K562 (cell line): ENCODE data around the gene NCKIPSD. TPM values are rescaled to one million over a fixed set of nuclear protein-coding genes. Genes with fewer than 3 reads are reported as not detected.

ENCODE experiments used
- ASH1L ChIP-seq: fragments of 450-650 bp; IDR thresholded peaks from 2 replicates; pipeline ENCODE4 v1.6.1; 2018; ENCODE audit warnings: borderline replicate concordance, mild to moderate bottlenecking, low read depth; ENCODE audit not compliant: partially characterized antibody
- ATF4 ChIP-seq: fragments of 450-650 bp; formaldehyde crosslinking; IDR thresholded peaks from 2 replicates; pipeline ENCODE4 v1.4.0; 2022; ENCODE audit warnings: mild to moderate bottlenecking, moderate library complexity
- FOS ChIP-seq: IDR thresholded peaks from 3 replicates; pipeline ENCODE4 v1.6.1; 2011; ENCODE audit not compliant: insufficient read length; ENCODE audit errors: extremely low read depth
- IRF1 ChIP-seq: sonication (generic); formaldehyde crosslinking; IDR thresholded peaks from 2 replicates; pipeline ENCODE4 v1.8.0; 2022; ENCODE audit warnings: missing genetic modification reagents, mild to moderate bottlenecking, borderline replicate concordance
- MAZ ChIP-seq, 2 experiments: fragments of 450-650 bp in 1 of 2; sonication (generic) in 1 of 2; formaldehyde crosslinking; IDR thresholded peaks in 1 of 2; conservative IDR thresholded peaks in 1 of 2; 2 replicates each; pipeline versions ENCODE4 v1.4.0 to v1.5.0; 2020; ENCODE audit warnings: mild to moderate bottlenecking in 1 of 2, missing genetic modification reagents in 1 of 2
- MLLT1 ChIP-seq, 2 experiments: fragments of 450-650 bp; IDR thresholded peaks; 2 replicates each; pipeline ENCODE4 v1.6.1; 2016
- NR2C1 ChIP-seq, 2 experiments: fragments of 450-650 bp; IDR thresholded peaks; 2 replicates each; pipeline ENCODE4 v1.6.1; 2017; ENCODE audit warnings: mild to moderate bottlenecking in 2 of 2, antibody characterized with exemption in 1 of 2, inconsistent platforms in 1 of 2, missing compliant biosample characterization in 1 of 2, missing genetic modification characterization in 1 of 2
- POLR2G ChIP-seq: fragments of 200-400 bp; formaldehyde crosslinking; IDR thresholded peaks from 2 replicates; pipeline ENCODE4 v1.6.1; 2017; ENCODE audit warnings: low read depth, mild to moderate bottlenecking, antibody characterized with exemption, low read length, moderate library complexity
- POLR2H ChIP-seq: IDR thresholded peaks from 2 replicates; pipeline ENCODE4 v1.6.1; 2016; ENCODE audit warnings: missing genetic modification characterization, low read depth, mild to moderate bottlenecking, control low read depth, missing compliant biosample characterization, moderate library complexity
- PRMT5 ChIP-seq: sonication (generic); formaldehyde crosslinking; IDR thresholded peaks from 2 replicates; pipeline ENCODE4 v1.5.0; 2020; ENCODE audit warnings: missing genetic modification reagents
- RNF2 ChIP-seq: sonication (generic); IDR thresholded peaks from 2 replicates; pipeline ENCODE4 v1.6.1; 2016
- SIN3A ChIP-seq, 2 experiments: fragments of 150-350 bp in 1 of 2; IDR thresholded peaks; 2 replicates each; pipeline ENCODE4 v1.6.1; 2011 to 2016; ENCODE audit warnings: borderline replicate concordance in 2 of 2, low read depth in 2 of 2, low read length in 2 of 2, mild to moderate bottlenecking in 2 of 2, moderate library complexity in 2 of 2; ENCODE audit not compliant: control insufficient read depth in 1 of 2
- THAP7 ChIP-seq: fragments of 250-450 bp; sonication (Bioruptor Pico); IDR thresholded peaks from 2 replicates; pipeline ENCODE4 v1.5.0; 2021
- ZNF23 ChIP-seq: fragments of 250-450 bp; sonication (Bioruptor Pico); IDR thresholded peaks from 2 replicates; pipeline ENCODE4 v1.4.0; 2020; ENCODE audit warnings: mild to moderate bottlenecking
- ZNF395 ChIP-seq: fragments of 200-800 bp; sonication (Bioruptor generic); IDR thresholded peaks from 2 replicates; pipeline ENCODE4 v1.6.1; 2017; ENCODE audit warnings: missing genetic modification characterization, missing compliant biosample characterization
- ZNF41 ChIP-seq: fragments of 250-450 bp; sonication (Bioruptor Pico); conservative IDR thresholded peaks from 2 replicates; pipeline ENCODE4 v1.4.0; 2020; ENCODE audit warnings: mild to moderate bottlenecking
- ZNF639 ChIP-seq, 2 experiments: fragments of 200-800 bp in 1 of 2; sonication (Bioruptor generic) in 1 of 2; sonication (generic) in 1 of 2; formaldehyde crosslinking in 1 of 2; IDR thresholded peaks in 1 of 2; conservative IDR thresholded peaks in 1 of 2; 2 replicates each; pipeline versions ENCODE4 v1.5.0 to v1.6.1; 2016 to 2020; ENCODE audit warnings: missing compliant biosample characterization in 1 of 2, missing genetic modification characterization in 1 of 2, missing genetic modification reagents in 1 of 2
- ZNF766 ChIP-seq: fragments of 200-800 bp; sonication (Bioruptor generic); conservative IDR thresholded peaks from 2 replicates; pipeline ENCODE4 v1.6.1; 2016; ENCODE audit warnings: missing genetic modification characterization, missing compliant biosample characterization
- polyA plus RNA-seq, 8 experiments: library from polyadenylated mRNA; depleted of rRNA in 4 of 8; stranded (reverse) in 5 of 8; unstranded in 3 of 8; fragments of >200 nt; fragmentation: Nextera tagmentation in 2 of 8; fragmentation: Illumina TruSeq in 1 of 8; extraction: Ambion mirVana in 2 of 8; extraction: Trizol in 1 of 8; gene quantifications; 2 replicates each; pipeline versions ENCODE4 v1.2.1 to v1.2.3, GENCODE V29; 2011 to 2014; ENCODE audit warnings: inconsistent platforms in 1 of 8, missing spikeins in 1 of 8
- total RNA-seq, 7 experiments: library from RNA; depleted of rRNA in 6 of 7; stranded (reverse); fragments of >200 nt in 6 of 7; fragmentation: Illumina TruSeq in 2 of 7; extraction: Trizol in 2 of 7; gene quantifications; 2 replicates each; pipeline versions ENCODE4 v1.2.1 to v1.2.3, GENCODE V29; 2011 to 2021; ENCODE audit warnings: low replicate concordance in 1 of 7

The NCKIPSD gene
- total and polyA plus RNA-seq, 9 of the 15 experiments (the other 6 are each of a cell fraction or from before 2014, with no cell fraction given), result 0.49 to 24.4 (median 12.3) TPM

- no peak for TF ChIP-seq ASH1L
- TF ChIP-seq NR2C1 (IDR thresholded peaks at IDR 0.05), result no peak
- TF ChIP-seq NR2C1 (tag; IDR thresholded peaks at IDR 0.05), result 0 out of 2 replicates have a peak, but pooled peaks have one; percentile 36
- TF ChIP-seq ZNF395 (CRISPR knock-in tag), result peak; percentile 97
- peak; percentile 96; the same call in 1 of the 2 replicates for TF ChIP-seq IRF1 (CRISPR knock-in tag)
- TF ChIP-seq MLLT1 (IDR thresholded peaks at IDR 0.05), result no peak
- no peak for TF ChIP-seq FOS
- TF ChIP-seq ZNF23 (CRISPR knock-in tag), result no peak
- peak; percentile 96 for TF ChIP-seq ZNF766 (CRISPR knock-in tag)
- peak; percentile 82 to 98 for TF ChIP-seq ZNF639 (CRISPR knock-in tag; conservative IDR thresholded peaks at IDR 0.05 in 1 of 2, IDR thresholded peaks at IDR 0.05 in 1 of 2)
- TF ChIP-seq MAZ (CRISPR knock-in tag; conservative IDR thresholded peaks at IDR 0.05 in 1 of 2, IDR thresholded peaks at IDR 0.05 in 1 of 2), result peak; percentile 47 to 100
- TF ChIP-seq THAP7 (CRISPR knock-in tag), result no peak
- TF ChIP-seq POLR2H (tag), result no peak
- TF ChIP-seq SIN3A (IDR thresholded peaks at IDR 0.05; ENCODE audit: borderline replicate concordance in 2 of 2, control insufficient read depth in 1 of 2, low read depth in 2 of 2, low read length in 2 of 2), result peak; percentile 99 to 100
- TF ChIP-seq ZNF41 (CRISPR knock-in tag), result no peak
- TF ChIP-seq RNF2, result no peak
- peak; percentile 99 for TF ChIP-seq PRMT5
- TF ChIP-seq POLR2G, result peak; percentile 41; the same call in 1 of the 2 replicates
- no peak for TF ChIP-seq ATF4 (CRISPR knock-in tag)
These were observed 24.1 kb downstream of the NCKIPSD start (continued) for GRCh38 chr3:48661501-48662144.
